WTC11 (cell line): Measurements from ENCODE around the gene CIB1. TPM values are rescaled to one million over a fixed set of nuclear protein-coding genes. Genes with fewer than 3 reads are reported as not detected.

Source experiments
- ATAC-seq: fragments of 200-7000 bp; cut with Tn5 transposase; 2 replicates; pipeline ENCODE4 v1.10.0; 2021; ENCODE audit warnings: mild to moderate bottlenecking, moderate library complexity
- CTCF ChIA-PET: fragments of 300-600 bp; sonication (Branson Sonifier 250); formaldehyde crosslinking; loops from one replicate; lab custom pipeline; 2021; ENCODE audit warnings: antibody characterized with exemption; lab: Charles Lee
- POLR2A ChIA-PET: fragments of 350-600 bp; sonication (Branson Sonifier 250); formaldehyde crosslinking; loops from one replicate; lab custom pipeline; 2021; ENCODE audit warnings: antibody characterized with exemption; lab: Charles Lee
- DNase-seq: peaks from one replicate; pipeline ENCODE4 v3.0.0; 2021; ENCODE audit warnings: low spot score
- H3K27ac Mint-ChIP-seq: 2 replicates; pipeline ENCODE4 v1.8.0; 2021; ENCODE audit warnings: mixed read lengths
- H3K27me3 Mint-ChIP-seq: 2 replicates; pipeline ENCODE4 v1.8.0; 2021; ENCODE audit warnings: low read depth, mild to moderate bottlenecking, moderate library complexity, mixed read lengths
- H3K36me3 Mint-ChIP-seq: 2 replicates; pipeline ENCODE4 v1.8.0; 2021; ENCODE audit warnings: mixed read lengths
- H3K4me1 Mint-ChIP-seq: 2 replicates; pipeline ENCODE4 v1.8.0; 2022; ENCODE audit warnings: mixed read lengths
- H3K4me3 Mint-ChIP-seq: 2 replicates; pipeline ENCODE4 v1.8.0; 2021; ENCODE audit warnings: mild to moderate bottlenecking, moderate library complexity, mixed read lengths
- H3K9me3 Mint-ChIP-seq: 2 replicates; pipeline ENCODE4 v1.8.0; 2021; ENCODE audit warnings: mixed read lengths
- ATF3 ChIP-seq: sonication (generic); formaldehyde crosslinking; conservative IDR thresholded peaks from 2 replicates; pipeline ENCODE4 v1.8.1; 2022; ENCODE audit warnings: mild to moderate bottlenecking, missing genetic modification reagents
- CREM ChIP-seq: sonication (generic); formaldehyde crosslinking; IDR thresholded peaks from 2 replicates; pipeline ENCODE4 v1.8.1; 2022; ENCODE audit warnings: mild to moderate bottlenecking, missing genetic modification reagents, moderate library complexity
- MLX ChIP-seq: sonication (generic); formaldehyde crosslinking; IDR thresholded peaks from 2 replicates; pipeline ENCODE4 v1.8.1; 2023; ENCODE audit warnings: mild to moderate bottlenecking, missing genetic modification reagents, moderate library complexity
- NR1H2 ChIP-seq: sonication (generic); formaldehyde crosslinking; IDR thresholded peaks from 2 replicates; pipeline ENCODE4 v1.9.0; 2021; ENCODE audit warnings: mild to moderate bottlenecking, moderate library complexity, missing genetic modification reagents
- OVOL2 ChIP-seq: fragments of 250-450 bp; sonication (Bioruptor Pico); IDR thresholded peaks from 2 replicates; pipeline ENCODE4 v1.9.0; 2021; ENCODE audit warnings: mild to moderate bottlenecking, borderline replicate concordance
- RORB ChIP-seq: fragments of 250-450 bp; sonication (Bioruptor Pico); IDR thresholded peaks from 2 replicates; pipeline ENCODE4 v1.9.0; 2021; ENCODE audit warnings: mild to moderate bottlenecking
- ZNF423 ChIP-seq: fragments of 250-450 bp; sonication (Bioruptor Pico); IDR thresholded peaks from 2 replicates; pipeline ENCODE4 v2.1.2; 2022; ENCODE audit warnings: mild to moderate bottlenecking, moderate library complexity
- ZNF425 ChIP-seq: fragments of 250-450 bp; sonication (Bioruptor Pico); conservative IDR thresholded peaks from 2 replicates; pipeline ENCODE4 v1.9.0; 2021; ENCODE audit warnings: mild to moderate bottlenecking
- ZNF671 ChIP-seq: fragments of 250-450 bp; sonication (Bioruptor Pico); IDR thresholded peaks from 2 replicates; pipeline ENCODE4 v1.8.0; 2021; ENCODE audit warnings: mild to moderate bottlenecking
- total RNA-seq: library from RNA; stranded (reverse); gene quantifications from 3 replicates; pipeline ENCODE4 v1.2.3, GENCODE V29; 2021
- TF ChIP-seq, protein P1 (sequence below): sonication (generic); formaldehyde crosslinking; IDR thresholded peaks from 2 replicates; pipeline ENCODE4 v1.8.0; 2022; ENCODE audit warnings: mild to moderate bottlenecking, missing genetic modification reagents
- TF ChIP-seq, protein P2 (sequence below): sonication (generic); formaldehyde crosslinking; IDR thresholded peaks from 2 replicates; pipeline ENCODE4 v1.8.1; 2023; ENCODE audit warnings: mild to moderate bottlenecking, missing genetic modification reagents
- TF ChIP-seq, protein P3 (sequence below): sonication (generic); formaldehyde crosslinking; IDR thresholded peaks from 2 replicates; pipeline ENCODE4 v1.8.1; 2023; ENCODE audit warnings: mild to moderate bottlenecking, missing genetic modification reagents, moderate library complexity
- TF ChIP-seq, protein P4 (sequence below): sonication (generic); formaldehyde crosslinking; IDR thresholded peaks from 2 replicates; pipeline ENCODE4 v1.8.1; 2022; ENCODE audit warnings: low read depth, mild to moderate bottlenecking, moderate library complexity, missing genetic modification reagents, borderline replicate concordance
- TF ChIP-seq, protein P5 (sequence below): sonication (generic); formaldehyde crosslinking; IDR thresholded peaks from 2 replicates; pipeline ENCODE4 v1.8.1; 2022; ENCODE audit warnings: low read depth, missing genetic modification reagents, borderline replicate concordance

Gene CIB1
- total RNA-seq, 1 experiment from 2014 or later, result 29.6 TPM

GRCh38 chr15:90259524-90259923 is 25.8 kb upstream of the CIB1 start (continued):
- TF ChIP-seq, protein P1, sequence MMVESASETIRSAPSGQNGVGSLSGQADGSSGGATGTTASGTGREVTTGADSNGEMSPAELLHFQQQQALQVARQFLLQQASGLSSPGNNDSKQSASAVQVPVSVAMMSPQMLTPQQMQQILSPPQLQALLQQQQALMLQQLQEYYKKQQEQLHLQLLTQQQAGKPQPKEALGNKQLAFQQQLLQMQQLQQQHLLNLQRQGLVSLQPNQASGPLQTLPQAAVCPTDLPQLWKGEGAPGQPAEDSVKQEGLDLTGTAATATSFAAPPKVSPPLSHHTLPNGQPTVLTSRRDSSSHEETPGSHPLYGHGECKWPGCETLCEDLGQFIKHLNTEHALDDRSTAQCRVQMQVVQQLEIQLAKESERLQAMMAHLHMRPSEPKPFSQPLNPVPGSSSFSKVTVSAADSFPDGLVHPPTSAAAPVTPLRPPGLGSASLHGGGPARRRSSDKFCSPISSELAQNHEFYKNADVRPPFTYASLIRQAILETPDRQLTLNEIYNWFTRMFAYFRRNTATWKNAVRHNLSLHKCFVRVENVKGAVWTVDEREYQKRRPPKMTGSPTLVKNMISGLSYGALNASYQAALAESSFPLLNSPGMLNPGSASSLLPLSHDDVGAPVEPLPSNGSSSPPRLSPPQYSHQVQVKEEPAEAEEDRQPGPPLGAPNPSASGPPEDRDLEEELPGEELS (CRISPR knock-in tag), result no peak
- TF ChIP-seq, protein P2, sequence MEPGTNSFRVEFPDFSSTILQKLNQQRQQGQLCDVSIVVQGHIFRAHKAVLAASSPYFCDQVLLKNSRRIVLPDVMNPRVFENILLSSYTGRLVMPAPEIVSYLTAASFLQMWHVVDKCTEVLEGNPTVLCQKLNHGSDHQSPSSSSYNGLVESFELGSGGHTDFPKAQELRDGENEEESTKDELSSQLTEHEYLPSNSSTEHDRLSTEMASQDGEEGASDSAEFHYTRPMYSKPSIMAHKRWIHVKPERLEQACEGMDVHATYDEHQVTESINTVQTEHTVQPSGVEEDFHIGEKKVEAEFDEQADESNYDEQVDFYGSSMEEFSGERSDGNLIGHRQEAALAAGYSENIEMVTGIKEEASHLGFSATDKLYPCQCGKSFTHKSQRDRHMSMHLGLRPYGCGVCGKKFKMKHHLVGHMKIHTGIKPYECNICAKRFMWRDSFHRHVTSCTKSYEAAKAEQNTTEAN (CRISPR knock-in tag), result no peak

DNA sequence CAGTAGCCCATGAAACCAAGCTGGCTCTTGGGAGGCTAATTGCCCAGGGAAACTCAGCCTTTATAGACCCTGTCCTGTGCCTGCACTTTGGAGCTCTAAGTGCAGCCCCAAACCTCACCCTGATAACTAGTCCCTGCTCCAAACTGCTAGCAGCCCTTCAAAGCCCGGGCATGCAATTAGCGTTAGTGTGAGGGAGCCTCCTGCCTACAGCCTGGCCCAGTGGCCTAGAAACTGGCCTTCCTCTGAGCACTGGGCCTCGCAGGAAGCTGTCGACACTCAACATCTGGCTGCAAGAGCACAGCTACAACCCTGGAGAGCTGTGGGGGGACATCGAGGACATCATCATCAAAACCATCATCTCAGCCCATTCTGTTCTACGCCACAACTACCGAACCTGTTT is 24.0 kb upstream of the CIB1 start:
- H3K36me3 Mint-ChIP-seq, result no peaks in the 10 kb centered on the region
- ChIA-PET POLR2A (no interaction called here), CTCF (interaction anchor here (1.4 kb wide), 1 partner anchor 62 kb away, joined by 3 read pairs; no protein-coding TSS in a partner anchor)
- no peak overlapping the region for H3K4me3 Mint-ChIP-seq
- ATAC-seq, result no peak
- no peak for DNase-seq
- H3K4me1 Mint-ChIP-seq, result peaks cover 3% of the 10 kb centered on the region; the same call in 1 of the 2 replicates
- TF ChIP-seq OVOL2 (CRISPR knock-in tag), result no peak
- TF ChIP-seq NR1H2 (CRISPR knock-in tag), result no peak
- no peak for TF ChIP-seq ZNF423 (CRISPR knock-in tag)
- TF ChIP-seq ATF3, result no peak
- no peak for TF ChIP-seq ZNF671
- TF ChIP-seq MLX, result no peak
- TF ChIP-seq, protein P3, sequence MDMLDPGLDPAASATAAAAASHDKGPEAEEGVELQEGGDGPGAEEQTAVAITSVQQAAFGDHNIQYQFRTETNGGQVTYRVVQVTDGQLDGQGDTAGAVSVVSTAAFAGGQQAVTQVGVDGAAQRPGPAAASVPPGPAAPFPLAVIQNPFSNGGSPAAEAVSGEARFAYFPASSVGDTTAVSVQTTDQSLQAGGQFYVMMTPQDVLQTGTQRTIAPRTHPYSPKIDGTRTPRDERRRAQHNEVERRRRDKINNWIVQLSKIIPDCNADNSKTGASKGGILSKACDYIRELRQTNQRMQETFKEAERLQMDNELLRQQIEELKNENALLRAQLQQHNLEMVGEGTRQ (CRISPR knock-in tag), result no peak
- TF ChIP-seq ZNF425 (CRISPR knock-in tag), result no peak
- TF ChIP-seq, protein P4, sequence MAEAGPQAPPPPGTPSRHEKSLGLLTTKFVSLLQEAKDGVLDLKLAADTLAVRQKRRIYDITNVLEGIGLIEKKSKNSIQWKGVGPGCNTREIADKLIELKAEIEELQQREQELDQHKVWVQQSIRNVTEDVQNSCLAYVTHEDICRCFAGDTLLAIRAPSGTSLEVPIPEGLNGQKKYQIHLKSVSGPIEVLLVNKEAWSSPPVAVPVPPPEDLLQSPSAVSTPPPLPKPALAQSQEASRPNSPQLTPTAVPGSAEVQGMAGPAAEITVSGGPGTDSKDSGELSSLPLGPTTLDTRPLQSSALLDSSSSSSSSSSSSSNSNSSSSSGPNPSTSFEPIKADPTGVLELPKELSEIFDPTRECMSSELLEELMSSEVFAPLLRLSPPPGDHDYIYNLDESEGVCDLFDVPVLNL (CRISPR knock-in tag), result no peak
- TF ChIP-seq, protein P5, sequence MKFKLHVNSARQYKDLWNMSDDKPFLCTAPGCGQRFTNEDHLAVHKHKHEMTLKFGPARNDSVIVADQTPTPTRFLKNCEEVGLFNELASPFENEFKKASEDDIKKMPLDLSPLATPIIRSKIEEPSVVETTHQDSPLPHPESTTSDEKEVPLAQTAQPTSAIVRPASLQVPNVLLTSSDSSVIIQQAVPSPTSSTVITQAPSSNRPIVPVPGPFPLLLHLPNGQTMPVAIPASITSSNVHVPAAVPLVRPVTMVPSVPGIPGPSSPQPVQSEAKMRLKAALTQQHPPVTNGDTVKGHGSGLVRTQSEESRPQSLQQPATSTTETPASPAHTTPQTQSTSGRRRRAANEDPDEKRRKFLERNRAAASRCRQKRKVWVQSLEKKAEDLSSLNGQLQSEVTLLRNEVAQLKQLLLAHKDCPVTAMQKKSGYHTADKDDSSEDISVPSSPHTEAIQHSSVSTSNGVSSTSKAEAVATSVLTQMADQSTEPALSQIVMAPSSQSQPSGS (CRISPR knock-in tag), result no peak
- TF ChIP-seq CREM (CRISPR knock-in tag), result no peak
- TF ChIP-seq RORB (CRISPR knock-in tag), result no peak
- 0 out of 2 replicates have a peak overlapping the region, but pooled peaks have one; percentile 39 for H3K27ac Mint-ChIP-seq
- no peaks in the 10 kb centered on the region; the same call in 1 of the 2 replicates for H3K27me3 Mint-ChIP-seq
- H3K9me3 Mint-ChIP-seq, result no peaks in the 10 kb centered on the region
